NCI-H2107 (cell line): ENCODE results near the gene ACVR1C.

Experiments used
- DNase-seq: peaks from one replicate; lab custom pipeline; 2025; lab: John Stamatoyannopoulos, UW

ACVR1C gene

DNA sequence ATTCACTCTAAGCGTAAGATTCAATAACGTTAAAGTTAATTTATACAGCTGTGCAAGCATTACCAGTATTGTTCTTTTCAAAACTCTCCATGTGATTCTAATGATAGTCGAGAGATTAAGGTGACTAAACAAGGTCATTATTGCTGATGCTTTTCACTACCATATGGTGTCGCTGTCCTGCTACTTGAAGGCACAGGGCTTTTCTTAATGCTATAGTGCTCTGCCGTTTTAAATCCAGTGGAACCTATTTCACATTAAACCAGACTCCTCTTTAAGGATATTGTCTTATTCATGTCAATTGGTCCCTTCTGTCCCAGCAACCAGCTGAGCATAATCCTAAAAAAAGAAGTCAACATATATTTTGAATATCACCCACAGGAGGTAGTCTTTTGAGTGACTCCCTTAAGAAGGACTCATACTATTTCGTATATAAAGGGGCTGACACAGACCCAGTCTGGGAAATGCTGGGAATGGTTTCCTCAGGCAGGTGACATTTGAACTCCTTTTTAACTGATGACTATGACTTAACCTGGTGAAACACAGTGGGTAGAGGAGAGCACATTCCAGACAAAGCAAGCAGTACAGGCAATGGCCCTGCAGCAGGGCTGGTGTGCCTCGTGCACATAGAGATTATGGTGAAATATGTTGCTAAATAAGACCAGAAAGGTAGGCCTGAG is 130.9 kb downstream of the ACVR1C start:
- no peak for DNase-seq

- no peak for DNase-seq
These were observed 136.4 kb downstream of the ACVR1C start for GRCh38 chr2:157492189-157492773.

GRCh38 chr2:157489983-157490382 is 138.7 kb downstream of the ACVR1C start:
- no peak for DNase-seq

GRCh38 chr2:157488877-157489276 is 139.8 kb downstream of the ACVR1C start:
- DNase-seq: no peak

DNA sequence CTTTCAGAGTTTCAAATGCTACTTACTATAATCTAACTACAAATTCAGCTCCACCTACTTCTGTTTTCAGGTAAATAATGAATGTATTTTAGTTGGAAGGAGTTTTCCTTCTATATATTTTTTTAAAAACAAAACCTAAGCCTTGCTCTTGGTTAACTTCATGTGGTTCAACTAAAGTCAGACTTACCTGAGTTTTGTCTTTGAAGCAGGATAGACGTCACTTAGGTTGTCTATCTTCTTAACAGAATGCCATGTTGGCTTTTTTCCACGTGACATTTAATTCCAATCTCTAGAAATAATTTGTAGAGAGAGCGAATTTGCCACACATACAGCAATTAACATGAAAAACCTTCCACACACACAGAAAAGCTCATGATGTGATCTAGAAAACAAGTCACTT is 140.9 kb downstream of the ACVR1C start:
- DNase-seq: no peak

GRCh38 chr2:157487271-157487610 is 141.4 kb downstream of the ACVR1C start:
- DNase-seq: no peak

- DNase-seq: no peak
These were observed 141.9 kb downstream of the ACVR1C start for GRCh38 chr2:157486596-157487270.

DNA sequence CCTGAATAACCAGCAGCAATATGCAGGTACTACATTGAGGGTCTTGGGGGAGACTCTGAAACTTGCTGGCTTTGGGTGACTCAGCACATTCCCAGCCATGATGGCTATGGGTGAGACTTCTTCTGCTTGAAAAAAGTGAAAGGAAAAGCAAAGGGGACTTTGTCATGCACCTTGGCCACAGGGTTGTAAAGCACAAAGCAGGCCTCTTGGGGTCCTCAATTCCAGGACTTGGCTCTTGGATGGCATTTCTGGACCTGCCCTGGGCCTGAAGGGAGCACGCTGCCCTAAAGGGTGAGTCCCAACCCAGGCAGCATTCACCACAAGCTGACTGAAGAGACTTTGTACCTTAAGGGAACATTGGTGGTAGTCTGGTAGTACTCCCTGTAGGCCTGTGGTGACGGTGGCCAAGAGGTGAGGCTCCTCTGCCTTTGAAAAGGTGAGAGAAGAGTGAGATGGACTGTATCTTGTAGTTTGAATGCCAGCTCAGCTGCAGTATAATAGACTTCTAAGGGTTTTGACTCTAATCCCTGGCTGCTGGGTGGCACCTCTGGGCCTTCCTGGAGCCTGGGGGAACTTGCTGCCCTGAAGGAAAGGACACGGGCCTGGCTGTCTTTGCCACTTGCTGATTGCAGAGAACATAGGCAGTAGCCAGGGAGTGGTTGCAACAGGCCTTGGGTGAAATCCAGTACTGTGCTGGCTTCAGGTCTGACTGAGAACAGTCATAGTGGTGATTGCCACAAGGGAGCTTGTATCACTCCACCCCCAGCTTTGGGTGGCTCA is 148.3 kb downstream of the ACVR1C start:
- DNase-seq: no peak

- no peak for DNase-seq
These were observed 149.3 kb downstream of the ACVR1C start for GRCh38 chr2:157479081-157480027.

DNA sequence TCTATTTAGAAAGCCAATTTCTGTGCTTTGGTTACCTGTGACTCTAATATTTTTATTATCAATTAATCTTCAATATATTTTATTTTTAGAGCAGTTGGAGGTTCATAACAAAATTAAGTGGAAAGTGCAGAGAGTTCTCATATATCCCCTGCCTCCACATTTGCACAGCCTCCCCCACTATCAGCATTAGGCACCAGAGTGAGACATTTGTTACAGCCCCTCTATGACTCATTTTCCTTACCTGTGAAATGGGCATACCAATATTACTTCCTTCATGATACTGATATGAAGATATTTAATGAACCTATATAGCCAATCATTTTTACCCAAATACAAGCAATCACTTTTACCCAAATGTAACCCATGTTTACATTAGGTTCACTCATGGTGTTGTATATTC is 150.7 kb downstream of the ACVR1C start:
- DNase-seq: no peak

DNA sequence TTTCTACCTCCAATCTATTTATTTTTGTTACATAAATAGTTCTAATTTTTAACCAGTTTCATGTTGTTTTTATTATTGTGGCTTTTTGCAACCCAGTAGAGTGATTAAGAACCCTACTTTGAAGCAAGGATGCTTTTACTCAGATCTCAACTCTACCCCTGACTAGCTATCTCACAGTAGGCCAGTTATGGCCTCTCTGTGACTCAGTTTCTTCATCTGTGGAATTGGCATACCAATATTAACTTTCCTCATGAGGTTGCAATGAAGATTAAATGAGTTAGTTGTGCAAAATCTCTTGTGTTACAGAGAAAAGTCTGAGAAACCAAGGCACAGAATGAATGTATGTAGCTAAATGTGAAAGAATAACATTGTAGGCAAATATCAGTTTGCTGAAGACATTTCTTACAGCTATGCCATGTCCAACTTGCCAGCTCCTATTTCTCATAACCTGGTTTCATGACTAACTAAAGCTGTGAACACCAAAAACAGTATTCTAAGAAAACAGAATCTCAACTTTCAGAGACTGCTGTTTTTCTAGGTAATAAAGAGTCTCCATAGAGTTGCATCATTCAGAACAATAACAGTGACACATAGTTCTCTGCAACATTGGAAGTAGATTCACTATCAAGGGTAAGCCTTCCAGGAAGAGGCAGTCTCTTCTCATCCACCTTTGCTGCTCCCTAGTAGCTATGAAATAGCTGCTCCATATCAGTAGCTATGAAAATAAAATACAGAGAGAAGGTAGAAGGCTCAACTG is 151.5 kb downstream of the ACVR1C start:
- no peak for DNase-seq
